Measurements from ENCODE around the gene PTPRK. TPM values are rescaled to one million over a fixed set of nuclear protein-coding genes. Genes with fewer than 3 reads are reported as not detected.

PTPRK gene
- total RNA-seq, 1 experiment from 2014 or later: 34.2 TPM

DNA sequence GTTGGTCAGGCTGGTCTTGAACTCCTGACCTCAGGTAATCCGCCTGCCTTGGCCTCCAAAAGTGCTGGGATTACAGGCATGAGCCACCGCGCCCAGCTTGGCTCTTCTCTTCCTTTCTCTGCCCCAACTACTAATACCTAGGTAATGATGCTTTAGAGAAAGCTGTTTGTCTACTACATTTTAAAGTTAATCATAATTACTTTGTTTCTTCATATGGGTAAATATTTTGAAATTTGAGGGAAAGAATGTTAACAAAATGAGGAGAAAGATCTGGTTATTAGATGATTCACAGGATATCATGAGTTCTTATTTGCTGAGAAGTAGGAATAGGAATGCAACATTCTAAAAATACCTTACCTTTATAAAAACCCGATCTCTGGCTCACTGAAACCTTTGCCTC, 18.4 kb upstream of the PTPRK start (continued):
- TF ChIP-seq, protein P1, sequence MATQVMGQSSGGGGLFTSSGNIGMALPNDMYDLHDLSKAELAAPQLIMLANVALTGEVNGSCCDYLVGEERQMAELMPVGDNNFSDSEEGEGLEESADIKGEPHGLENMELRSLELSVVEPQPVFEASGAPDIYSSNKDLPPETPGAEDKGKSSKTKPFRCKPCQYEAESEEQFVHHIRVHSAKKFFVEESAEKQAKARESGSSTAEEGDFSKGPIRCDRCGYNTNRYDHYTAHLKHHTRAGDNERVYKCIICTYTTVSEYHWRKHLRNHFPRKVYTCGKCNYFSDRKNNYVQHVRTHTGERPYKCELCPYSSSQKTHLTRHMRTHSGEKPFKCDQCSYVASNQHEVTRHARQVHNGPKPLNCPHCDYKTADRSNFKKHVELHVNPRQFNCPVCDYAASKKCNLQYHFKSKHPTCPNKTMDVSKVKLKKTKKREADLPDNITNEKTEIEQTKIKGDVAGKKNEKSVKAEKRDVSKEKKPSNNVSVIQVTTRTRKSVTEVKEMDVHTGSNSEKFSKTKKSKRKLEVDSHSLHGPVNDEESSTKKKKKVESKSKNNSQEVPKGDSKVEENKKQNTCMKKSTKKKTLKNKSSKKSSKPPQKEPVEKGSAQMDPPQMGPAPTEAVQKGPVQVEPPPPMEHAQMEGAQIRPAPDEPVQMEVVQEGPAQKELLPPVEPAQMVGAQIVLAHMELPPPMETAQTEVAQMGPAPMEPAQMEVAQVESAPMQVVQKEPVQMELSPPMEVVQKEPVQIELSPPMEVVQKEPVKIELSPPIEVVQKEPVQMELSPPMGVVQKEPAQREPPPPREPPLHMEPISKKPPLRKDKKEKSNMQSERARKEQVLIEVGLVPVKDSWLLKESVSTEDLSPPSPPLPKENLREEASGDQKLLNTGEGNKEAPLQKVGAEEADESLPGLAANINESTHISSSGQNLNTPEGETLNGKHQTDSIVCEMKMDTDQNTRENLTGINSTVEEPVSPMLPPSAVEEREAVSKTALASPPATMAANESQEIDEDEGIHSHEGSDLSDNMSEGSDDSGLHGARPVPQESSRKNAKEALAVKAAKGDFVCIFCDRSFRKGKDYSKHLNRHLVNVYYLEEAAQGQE (IDR thresholded peaks at IDR 0.05; ENCODE audit: low read depth): no peak
- TF ChIP-seq YY1 (IDR thresholded peaks at IDR 0.05; ENCODE audit: extremely low read depth, insufficient replicate concordance, low read depth, low read length) (no peak), EGR1 (IDR thresholded peaks at IDR 0.05; ENCODE audit: low read depth) (no peak), CEBPB (IDR thresholded peaks at IDR 0.05; ENCODE audit: low read depth) (no peak)

DNA sequence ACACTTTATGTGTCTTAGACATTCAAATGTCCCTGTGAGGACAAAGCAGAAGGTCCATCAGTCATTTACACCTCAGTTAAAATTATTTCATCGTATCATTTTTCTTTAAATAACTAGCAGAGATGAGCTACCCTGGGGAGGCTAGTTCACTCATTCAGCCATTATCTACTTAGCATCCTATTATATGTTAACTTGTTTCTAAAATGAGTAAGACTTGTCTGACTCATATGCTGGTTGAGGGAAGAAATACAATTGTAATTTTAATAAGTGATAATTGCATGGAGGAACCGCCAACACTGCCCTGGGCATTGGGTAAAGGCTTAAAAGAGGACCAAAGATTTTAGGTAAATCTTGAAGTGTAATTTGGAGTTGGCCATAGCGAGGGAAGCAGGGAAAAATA, 12.4 kb upstream of the PTPRK start:
- H3K27ac ChIP-seq (ENCODE audit: low read depth, low read length): no peak overlapping the region
- no TSS peak for BruUV-seq (replicated peaks)
- H3K79me2 ChIP-seq (ENCODE audit: insufficient read depth, low read length): no peaks in the 10 kb centered on the region
- no peaks in the 10 kb centered on the region for H3K27me3 ChIP-seq (ENCODE audit: insufficient read depth, low read length)
- H3K36me3 ChIP-seq (ENCODE audit: control insufficient read depth in 1 of 2, insufficient read depth in 2 of 2, low read length in 2 of 2): no peaks in the 10 kb centered on the region
- H2AFZ ChIP-seq (ENCODE audit: low read depth, low read length, poor library complexity, severe bottlenecking): no peak overlapping the region
- no peaks in the 10 kb centered on the region for H3K9me3 ChIP-seq (ENCODE audit: control insufficient read depth in 1 of 2, insufficient read depth in 1 of 2, low read depth in 1 of 2, low read length in 2 of 2)
- no peaks in the 10 kb centered on the region for H3K9me2 ChIP-seq (ENCODE audit: insufficient read depth)
- CTCF ChIA-PET: no interaction called here
- POLR2A ChIA-PET: no interaction called here
- intact Hi-C loops (cut with micrococcal nuclease): no loop called here
- H3K4me2 ChIP-seq (ENCODE audit: low read length): no peak overlapping the region
- H3K4me3 ChIP-seq (replicated peaks in 1 of 2; ENCODE audit: low read depth in 1 of 2, low read length in 2 of 2): no peak overlapping the region
- TF ChIP-seq POLR2A (IDR thresholded peaks at IDR 0.05; ENCODE audit: borderline replicate concordance, extremely low read depth, insufficient read depth, insufficient read length) (no peak), ZNF274 (IDR thresholded peaks at IDR 0.05; ENCODE audit: low read depth, low read length) (no peak), EZH2 (IDR thresholded peaks at IDR 0.05) (no peak), YY1 (IDR thresholded peaks at IDR 0.05; ENCODE audit: extremely low read depth, insufficient replicate concordance, low read depth, low read length) (no peak), SRF (IDR thresholded peaks at IDR 0.05; ENCODE audit: low read depth) (no peak), ZFX (IDR thresholded peaks at IDR 0.05) (no peak), FOSL1 (IDR thresholded peaks at IDR 0.05; ENCODE audit: low read depth) (no peak), ELF1 (IDR thresholded peaks at IDR 0.05; ENCODE audit: borderline replicate concordance, low read depth) (no peak), EZH2phosphoT487 (IDR thresholded peaks at IDR 0.05; ENCODE audit: borderline replicate concordance) (no peak), EGR1 (IDR thresholded peaks at IDR 0.05; ENCODE audit: low read depth) (no peak)
- TF ChIP-seq, protein P2, sequence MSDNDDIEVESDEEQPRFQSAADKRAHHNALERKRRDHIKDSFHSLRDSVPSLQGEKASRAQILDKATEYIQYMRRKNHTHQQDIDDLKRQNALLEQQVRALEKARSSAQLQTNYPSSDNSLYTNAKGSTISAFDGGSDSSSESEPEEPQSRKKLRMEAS (IDR thresholded peaks at IDR 0.05): no peak
- RAD21 ChIA-PET (ENCODE audit: low non-redundant PET in 1 of 2, low total read pairs in 2 of 2, uncharacterized antibody in 2 of 2, unreplicated experiment in 2 of 2): no interaction called here
- H3K4me1 ChIP-seq (ENCODE audit: control insufficient read depth in 1 of 2, insufficient read depth in 2 of 2, low read length in 2 of 2): no peaks in the 10 kb centered on the region
- H4K20me1 ChIP-seq (ENCODE audit: insufficient read depth): no peaks in the 10 kb centered on the region
- ATAC-seq (no peak), DNase-seq (ENCODE audit: low read depth, low spot score) (no peak)
- H3K9ac ChIP-seq (ENCODE audit: low read length): no peak overlapping the region
